ENCODE results near the gene JAGN1.
"Not testable (repeated sequence)": the region's sequence is repeated elsewhere in the genome, so short reads cannot be mapped to it uniquely, and the experiment has no call there.

JAGN1 gene

DNA sequence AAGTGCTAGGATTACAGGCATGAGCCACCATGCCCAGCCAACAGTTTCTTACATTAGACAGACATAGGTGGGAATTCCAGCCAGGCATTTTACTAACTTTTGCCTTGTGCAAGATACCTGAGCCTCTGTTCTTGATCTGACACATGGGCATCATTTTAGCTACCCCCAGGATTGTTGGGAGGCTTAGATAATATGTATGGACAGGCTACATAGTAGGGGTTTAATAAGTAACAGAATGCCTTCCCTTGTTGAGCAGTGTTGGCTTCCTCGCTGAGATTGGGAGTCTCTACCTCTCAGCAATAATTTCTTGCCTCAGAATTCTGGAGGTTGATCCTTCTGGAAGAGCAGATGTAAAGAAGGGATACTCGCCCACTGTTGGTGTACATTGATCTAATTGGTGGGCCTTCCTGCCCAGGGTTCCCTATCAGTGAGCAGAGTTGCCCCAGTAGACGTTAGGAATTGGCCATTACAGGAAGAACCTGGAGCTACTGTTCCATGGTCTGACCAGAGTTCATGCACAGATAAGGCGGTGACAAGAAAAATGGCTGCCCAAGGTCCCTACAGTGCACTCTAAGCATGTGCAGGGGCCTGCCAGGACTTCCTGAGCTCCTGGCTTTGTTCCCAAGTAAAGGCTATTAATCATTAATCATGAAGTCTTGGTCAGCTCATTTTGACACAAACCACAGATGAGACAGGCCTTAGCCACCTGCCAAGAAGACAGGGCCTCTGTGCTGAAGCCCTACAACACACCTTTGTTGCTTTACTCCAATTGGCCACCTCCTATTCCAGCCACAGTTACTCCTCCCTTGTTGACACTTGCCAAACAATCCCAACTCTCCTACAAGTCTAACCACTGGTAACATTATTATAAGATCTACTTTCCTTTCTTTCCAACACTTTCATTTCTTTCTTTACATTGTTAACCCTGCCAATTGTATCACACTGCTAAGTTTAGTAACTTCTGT lies 7.3 kb downstream of the JAGN1 start:
- DNase-seq (ENCODE audit: low read depth in 2 of 2), result no peak

DNA sequence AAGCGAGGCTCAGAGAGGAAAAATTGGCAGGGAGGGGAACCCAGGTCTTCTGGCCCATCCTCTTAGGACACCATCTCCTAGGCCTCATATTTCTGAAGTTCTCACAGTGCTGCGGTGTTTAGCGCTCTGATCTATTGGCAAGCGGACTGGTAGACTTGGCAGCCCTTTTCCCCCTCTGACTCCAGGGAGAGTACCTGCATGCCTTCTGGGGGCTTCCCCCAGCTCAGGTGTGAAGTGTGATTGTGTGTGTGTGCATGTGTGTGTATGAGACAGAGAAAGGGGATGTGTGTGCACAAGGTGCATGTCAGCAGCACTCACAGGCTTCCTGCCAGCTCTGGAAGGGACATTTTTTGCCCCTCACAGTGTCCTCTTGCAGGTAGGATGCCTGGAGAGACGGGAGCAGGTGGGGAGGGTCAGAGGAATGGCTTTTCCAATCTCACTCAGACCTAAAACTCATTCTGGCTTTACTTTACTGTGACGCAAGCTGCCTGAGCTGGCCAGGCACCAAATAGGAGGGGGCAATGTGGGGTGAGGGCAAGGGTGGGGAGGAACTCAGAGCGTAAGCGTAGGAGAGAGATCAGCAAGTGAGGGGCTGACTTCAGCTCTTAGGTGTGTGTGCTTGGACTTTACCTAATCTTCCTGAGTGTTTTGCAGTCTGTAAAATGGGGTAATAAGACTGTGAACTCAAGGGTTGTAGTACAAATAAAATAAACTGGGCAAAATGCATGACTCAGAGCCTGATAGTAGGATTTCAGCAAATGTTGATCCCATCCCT lies 8.2 kb downstream of the JAGN1 start:
- DNase-seq (ENCODE audit: low read depth in 2 of 2), result no peak

DNA sequence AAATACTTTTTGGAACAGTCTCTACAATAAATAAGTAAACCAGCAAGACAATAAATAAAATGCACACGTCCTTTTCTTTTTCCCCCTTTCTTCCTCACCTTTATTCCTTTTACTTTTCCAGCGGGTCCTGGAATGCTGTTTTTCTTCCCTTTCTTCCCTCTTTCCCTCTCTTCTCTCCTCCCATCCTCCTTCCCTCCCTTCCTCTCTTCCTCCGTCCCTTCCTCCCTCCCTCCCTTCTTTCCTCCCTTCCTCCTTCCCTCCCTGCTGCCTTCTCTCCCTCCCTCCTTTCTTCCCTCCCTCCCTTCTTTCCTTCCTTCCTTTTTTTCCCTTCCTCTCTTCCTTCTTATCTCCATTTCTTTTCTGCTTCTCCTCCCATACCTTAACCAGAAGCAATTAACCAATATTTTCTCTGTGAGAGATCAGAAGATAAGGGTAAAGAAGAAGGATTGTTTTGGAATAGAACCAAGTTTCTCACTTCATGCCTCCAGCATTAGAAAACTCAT lies 8.9 kb downstream of the JAGN1 start:
- no peak for DNase-seq (ENCODE audit: low read depth in 2 of 2)

DNA sequence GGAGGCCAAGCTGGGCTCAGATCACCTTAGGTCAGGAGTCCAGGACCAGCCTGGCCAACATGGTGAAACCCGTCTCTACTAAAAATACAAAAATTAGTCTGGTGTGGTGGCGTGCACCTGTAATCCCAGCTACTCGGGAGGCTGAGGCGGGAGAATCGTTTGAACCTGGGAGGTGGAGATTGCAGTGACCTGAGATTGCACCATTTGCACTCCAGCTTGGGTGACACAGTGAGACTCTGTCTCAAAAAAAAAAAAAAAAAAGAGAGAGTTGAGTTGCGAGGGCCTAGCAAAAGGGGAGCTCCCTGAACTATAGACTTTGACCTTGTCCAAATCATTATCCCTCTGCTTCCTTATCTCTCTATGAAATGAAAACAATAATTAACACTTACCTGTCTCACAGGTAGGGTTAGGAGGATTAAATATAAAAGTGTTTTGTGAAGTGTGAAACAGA lies 10.6 kb downstream of the JAGN1 start:
- DNase-seq (ENCODE audit: low read depth in 2 of 2), result not testable (repeated sequence)

DNA sequence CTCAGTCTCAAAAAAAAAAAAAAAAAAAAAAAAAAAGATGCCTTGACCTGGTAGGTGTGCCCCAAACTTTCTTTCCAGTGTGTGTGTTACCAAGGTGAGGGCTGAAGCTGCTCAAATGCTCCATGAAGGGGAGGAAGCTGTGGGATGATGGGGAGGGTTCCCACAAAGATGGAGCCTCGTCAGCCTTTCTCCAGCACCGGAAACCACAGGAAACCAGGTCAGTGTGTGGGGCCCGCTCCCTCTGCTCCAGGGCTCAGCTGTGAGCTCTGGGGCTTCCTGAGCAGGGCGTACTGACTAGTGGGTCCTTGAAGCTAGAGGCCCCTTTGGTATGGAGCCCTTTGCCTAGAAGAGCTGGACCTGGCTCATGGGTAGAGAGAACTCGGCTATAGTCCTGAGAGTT lies 11.6 kb downstream of the JAGN1 start:
- no peak for DNase-seq (ENCODE audit: low read depth in 2 of 2)

DNA sequence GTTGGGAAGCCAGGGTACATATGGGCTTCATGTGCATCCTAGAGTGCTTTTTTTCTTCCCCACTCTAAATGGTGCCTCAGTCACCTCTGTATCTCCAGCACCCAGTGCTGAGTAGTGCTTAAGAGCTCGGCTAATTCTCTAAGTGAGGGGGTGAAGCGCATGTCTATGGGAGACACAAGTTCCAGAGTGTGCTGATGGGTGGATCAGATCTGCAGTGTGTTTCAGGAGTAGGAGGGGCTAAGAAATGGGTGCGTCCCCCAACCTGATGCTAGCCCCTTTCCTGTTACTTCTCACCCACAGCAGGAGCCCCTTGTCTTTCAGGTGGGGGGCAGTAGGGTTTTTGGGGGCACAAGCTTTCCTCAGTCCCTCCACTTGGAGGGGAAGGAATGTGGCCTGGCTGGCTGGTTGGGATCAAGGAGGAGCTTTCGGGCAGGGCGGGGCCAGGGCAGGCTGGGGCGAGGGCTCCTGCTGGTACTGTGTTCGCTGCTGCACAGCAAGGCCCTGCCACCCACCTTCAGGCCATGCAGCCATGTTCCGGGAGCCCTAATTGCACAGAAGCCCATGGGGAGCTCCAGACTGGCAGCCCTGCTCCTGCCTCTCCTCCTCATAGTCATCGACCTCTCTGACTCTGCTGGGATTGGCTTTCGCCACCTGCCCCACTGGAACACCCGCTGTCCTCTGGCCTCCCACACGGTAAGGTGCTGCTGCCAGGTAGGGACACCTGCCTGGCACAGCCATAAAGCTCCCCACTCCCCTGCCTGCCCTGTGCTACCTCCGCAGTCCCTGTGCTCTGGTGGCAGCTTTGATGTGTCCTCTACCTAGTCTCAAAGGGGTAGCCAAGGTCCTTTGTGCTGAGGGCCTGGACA lies 12.2 kb downstream of the JAGN1 start, which contains the start of gene IL17RE:
TSS of gene IL17RE (plus strand) at position 477 of the 866 bp plus-strand sequence. CDS start at position 562, 85 bp downstream.
- no peak for DNase-seq (ENCODE audit: low read depth in 2 of 2)

DNA sequence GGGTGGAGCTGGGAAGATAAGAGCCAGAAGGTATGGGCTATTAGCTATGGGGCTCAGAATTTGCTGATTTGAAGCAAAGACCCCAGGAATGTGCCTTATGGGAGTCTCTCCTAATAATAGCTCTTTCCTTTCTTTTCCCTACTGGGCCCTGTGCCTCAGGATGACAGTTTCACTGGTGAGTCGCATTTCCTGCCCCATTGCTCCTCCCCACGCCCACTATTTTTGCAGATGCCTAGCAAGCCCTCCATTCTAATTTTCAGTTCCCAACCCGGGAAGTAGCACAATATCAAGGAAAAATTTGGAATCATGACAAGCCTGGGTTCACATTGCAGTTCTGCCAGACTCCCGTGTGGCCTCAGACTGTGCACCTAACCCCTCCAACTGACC lies 12.8 kb downstream of the JAGN1 start:
- DNase-seq (ENCODE audit: low read depth in 2 of 2), result no peak

DNA sequence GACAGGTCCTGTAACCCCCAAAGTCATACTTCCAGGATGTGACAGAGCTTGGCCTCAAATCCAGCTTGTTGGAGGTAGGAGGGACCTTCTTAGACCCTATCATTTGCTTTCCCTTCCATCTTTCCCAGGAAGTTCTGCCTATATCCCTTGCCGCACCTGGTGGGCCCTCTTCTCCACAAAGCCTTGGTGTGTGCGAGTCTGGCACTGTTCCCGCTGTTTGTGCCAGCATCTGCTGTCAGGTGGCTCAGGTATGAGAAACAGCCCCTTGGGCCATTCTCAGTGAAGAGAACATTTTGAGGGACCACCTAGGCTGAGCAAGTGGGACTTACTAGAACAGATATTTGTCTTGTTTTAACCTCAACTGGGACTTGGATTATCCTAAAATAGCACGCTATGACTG lies 13.5 kb downstream of the JAGN1 start:
- DNase-seq (ENCODE audit: low read depth in 2 of 2), result no peak

DNA sequence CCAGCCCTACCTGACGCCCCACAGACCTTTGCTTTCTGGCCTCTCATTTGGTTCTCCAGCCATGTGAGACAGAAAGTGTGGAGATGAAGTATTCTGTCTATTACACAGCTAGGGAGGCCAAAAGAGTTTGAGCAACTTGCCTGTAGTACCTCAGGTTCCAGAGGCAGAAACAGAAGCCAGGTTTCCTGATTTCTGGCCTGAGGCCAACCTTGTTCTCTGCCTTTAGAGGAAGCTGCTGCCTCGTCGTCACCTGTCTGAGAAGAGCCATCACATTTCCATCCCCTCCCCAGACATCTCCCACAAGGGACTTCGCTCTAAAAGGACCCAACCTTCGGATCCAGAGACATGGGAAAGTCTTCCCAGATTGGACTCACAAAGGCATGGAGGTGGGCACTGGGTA lies 16.1 kb downstream of the JAGN1 start:
- no peak for DNase-seq (ENCODE audit: low read depth in 2 of 2)

DNA sequence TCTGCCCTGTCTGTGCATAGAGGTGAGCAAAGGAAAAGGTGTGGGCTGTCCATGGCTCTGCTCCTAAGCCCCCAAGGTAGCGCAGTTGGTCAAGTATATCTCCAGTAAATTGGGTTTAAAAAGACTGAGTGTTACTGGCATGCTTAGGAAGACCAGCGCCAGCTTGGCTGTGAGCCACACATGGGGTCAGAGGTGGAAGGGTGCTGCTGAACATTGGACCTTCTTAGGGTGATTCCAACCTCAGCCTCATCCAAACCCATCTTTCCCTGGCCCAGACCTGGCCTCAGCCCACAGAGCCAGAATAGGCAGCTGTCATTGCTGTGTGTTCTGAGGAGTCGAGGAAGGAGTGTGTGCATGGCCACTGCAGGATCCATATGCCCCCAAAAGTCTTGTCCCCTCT lies 17.9 kb downstream of the JAGN1 start:
- DNase-seq (ENCODE audit: low read depth in 2 of 2), result no peak

DNA sequence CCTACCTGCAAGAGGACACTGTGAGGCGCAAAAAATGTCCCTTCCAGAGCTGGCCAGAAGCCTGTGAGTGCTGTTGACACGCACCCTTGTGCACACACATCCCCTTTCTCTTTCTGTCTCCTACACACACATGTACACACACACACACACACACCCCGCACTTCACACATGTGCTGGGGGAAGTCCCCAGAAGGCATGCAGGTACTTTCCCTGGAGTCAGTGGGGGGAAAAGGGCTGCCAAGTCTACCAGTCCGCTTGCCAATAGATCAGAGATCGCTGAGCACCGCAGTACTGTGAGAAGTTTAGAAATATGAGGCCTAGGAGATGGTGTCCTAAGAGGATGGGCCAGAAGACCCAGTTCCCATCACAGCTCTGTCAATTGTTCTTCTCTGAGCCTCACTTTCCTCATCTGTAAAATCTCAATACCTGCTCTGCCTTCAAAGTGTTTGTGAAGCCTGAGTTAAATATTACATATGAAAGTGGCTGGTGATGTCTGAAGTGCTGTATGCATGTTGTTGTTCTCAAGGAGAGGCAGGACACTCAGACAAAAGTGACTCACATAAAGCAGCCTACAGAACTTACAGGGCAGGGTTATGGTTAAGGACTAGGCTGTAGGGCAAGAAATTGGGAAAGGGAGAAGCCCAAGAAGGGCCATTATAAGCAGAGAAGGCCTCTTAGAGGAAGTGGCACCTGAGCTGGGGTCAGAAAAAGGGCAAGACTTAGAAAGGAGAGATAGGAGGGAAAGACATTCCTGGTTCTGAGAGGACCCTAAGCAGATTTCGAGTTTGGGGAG lies 19.0 kb downstream of the JAGN1 start:
- DNase-seq (ENCODE audit: low read depth in 2 of 2), result no peak

DNA sequence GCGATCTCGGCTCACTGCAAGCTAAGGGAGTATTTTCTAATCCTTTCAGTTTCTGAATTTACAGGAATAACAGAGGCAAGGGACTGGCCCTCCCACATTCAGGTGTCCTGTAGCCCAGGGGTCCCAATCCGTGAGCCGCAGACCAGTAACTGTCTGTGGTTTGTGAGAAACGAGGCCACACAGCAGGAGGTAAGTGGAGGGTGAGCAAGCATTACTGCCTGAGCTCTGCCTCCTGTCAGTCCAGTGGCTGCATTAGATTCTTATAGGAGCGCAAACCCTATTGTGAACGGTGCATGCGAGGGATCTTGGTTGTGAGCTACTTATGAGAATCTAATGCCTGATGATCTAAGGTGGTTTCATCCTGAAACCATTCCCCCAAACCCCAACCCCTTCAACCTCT lies 21.5 kb downstream of the JAGN1 start:
- no peak for DNase-seq (ENCODE audit: low read depth in 2 of 2)

DNA sequence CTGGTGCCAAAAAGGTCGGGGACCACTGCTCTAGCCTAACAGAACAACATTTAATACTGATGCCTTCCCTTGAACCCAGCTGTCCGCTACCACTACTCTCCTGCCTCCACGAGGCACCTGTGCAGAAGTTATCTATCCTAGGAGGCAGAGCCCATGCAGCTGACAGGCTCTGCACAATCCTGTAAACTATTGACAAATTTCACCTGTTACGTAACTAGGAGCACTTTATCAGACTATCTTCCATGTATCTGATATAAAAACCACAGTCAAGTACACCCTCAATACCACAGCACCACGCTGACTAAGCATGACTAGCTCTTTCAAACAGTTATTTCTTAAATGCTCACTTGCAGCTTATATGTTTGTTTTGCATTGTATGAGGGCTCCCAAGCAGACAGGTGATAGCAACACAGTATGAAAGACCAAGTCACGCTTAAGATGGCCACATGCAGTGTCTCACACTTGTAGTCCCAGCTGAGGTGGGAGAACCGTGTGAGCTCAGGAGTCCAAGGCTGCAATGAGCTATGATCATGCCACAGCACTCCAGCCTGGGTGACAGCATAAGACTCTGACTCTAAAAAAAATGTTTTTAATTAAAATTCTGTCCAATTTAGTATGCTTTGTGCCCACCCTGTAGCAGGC lies 22.0 kb downstream of the JAGN1 start:
- DNase-seq (ENCODE audit: low read depth in 2 of 2), result no peak

DNA sequence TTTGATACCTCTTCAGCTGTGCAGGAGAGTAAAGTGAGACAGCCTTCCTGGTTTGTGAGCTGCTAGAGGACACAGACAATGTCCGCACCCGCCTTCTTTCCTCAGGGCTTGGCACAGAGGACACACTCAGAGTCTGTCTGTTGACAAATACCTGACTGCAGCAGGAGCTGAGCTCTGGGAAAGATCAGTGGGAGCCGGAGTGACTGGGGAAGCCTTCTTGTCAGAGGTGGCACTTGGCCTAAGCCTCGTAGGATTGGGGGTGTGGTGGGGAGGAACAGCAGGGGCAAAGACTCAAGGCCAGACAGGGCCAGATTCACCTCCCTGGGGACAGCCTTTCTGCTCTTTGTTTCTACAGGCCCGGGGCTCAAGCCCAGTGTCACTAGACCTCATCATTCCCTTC lies 23.2 kb downstream of the JAGN1 start:
- DNase-seq (ENCODE audit: low read depth in 2 of 2), result no peak

DNA sequence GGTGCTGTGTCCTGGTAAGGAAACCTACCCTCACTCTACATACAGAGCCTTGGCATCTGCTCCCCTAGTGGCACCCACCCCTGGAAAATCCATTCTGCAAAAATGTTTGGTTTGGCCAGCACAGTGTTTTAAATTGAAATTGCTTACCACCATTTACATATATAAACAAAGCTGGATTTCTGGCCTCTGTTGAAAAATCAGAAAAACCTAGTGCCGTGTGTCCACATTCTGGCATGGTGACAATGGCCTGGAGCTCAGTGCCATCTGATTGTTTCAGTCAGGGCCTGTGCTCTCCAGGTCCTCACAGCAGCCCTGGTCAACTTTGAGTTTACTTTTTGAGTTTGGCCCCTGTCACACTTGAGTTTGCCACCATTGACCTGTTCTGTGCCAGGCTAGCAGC lies 23.6 kb downstream of the JAGN1 start:
- no peak for DNase-seq (ENCODE audit: low read depth in 2 of 2)

DNA sequence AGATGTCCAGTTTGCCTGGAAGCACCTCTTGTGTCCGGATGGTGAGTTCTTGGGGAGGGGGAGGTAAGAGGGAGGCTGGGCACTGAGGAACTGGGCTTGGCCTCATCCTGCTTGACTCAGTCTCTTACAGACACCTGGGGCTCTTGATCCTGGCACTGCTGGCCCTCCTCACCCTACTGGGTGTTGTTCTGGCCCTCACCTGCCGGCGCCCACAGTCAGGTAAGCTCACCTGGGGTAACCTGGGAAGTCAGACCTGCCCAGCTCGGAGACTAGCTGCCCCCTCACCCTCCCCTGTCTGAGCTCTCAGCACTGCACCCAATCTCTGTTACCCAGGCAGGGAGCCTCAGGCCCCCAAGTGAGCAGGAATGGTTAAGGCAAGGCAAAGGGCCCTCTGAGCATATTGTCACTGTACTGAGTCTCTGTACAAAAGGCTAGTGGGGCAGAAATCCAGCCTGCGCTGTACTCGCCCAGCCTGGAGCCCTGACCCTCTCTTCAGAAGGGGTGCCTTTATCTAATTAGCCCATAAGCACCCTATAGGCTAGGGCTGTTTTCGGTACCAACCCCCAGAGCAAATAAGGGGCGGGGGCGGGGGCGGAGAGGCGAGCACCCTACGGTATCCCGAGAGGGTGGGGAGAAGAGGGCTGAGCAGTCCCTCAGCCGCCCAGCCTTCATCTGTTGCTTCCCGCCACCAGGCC lies 24.3 kb downstream of the JAGN1 start:
- DNase-seq (ENCODE audit: low read depth in 2 of 2), result no peak

DNA sequence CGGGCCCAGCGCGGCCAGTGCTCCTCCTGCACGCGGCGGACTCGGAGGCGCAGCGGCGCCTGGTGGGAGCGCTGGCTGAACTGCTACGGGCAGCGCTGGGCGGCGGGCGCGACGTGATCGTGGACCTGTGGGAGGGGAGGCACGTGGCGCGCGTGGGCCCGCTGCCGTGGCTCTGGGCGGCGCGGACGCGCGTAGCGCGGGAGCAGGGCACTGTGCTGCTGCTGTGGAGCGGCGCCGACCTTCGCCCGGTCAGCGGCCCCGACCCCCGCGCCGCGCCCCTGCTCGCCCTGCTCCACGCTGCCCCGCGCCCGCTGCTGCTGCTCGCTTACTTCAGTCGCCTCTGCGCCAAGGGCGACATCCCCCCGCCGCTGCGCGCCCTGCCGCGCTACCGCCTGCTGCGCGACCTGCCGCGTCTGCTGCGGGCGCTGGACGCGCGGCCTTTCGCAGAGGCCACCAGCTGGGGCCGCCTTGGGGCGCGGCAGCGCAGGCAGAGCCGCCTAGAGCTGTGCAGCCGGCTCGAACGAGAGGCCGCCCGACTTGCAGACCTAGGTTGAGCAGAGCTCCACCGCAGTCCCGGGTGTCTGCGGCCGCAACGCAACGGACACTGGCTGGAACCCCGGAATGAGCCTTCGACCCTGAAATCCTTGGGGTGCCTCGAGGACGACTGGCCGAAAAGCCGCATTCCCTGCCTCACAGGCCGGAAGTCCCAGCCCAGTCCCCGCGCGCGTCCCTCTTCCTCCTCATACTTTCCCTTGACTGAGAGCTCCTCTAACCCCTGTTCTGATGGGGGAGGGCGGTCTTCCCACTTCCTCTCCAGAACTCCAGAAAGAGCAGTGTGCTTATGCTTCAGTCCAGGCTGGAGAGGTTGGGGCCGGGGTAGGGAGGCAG lies 25.1 kb downstream of the JAGN1 start:
- peak in 1 of 2 donors; percentile 33 for DNase-seq (ENCODE audit: low read depth in 2 of 2)

DNA sequence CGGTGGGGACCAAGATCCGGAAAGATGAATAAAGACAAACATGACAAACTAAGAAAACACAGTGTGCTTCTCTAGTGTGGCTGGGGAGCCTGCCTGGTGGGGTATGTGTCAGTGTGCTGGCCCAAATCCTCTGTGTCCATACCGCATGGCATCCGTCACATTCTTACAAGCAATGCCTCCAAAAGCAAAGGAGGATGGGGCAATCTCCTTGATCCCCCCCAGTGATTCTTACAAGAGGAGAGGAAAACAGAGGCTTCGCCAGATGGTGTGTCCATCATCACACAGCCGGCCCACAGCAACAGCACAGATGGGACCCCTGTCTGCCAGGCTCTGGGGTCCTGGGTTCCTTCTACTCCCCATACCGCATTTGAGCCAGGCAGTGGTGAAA lies 25.9 kb downstream of the JAGN1 start:
- no peak for DNase-seq (ENCODE audit: low read depth in 2 of 2)
